Body of pancreas (tissue), 4 donors: ENCODE measurements around the gene SLC25A43.

Source experiments
- CTCF ChIP-seq, 7 experiments: fragments of 450-650 bp in 4 of 7; fragments of 200-600 bp in 3 of 7; sonication (generic) in 3 of 7; IDR thresholded peaks; one replicate each; pipeline ENCODE4 v1.5.1; 2016 to 2019; ENCODE audit warnings: antibody characterized with exemption in 7 of 7
- POLR2A ChIP-seq, 3 donors: fragments of 450-650 bp; IDR thresholded peaks; one replicate each; pipeline ENCODE4 v1.6.1; 2016; ENCODE audit warnings: antibody characterized with exemption in 3 of 3, mild to moderate bottlenecking in 2 of 3

GRCh38 chrX:119410027-119410819 lies 11.1 kb downstream of the SLC25A43 start:
- TF ChIP-seq CTCF (IDR thresholded peaks at IDR 0.05) (no peak), POLR2A (IDR thresholded peaks at IDR 0.05) (no peak)
